T-helper 2 cell (primary cell): Measurements from ENCODE around the gene PARP2.
"Not testable (repeated sequence)": the region's sequence is repeated elsewhere in the genome, so short reads cannot be mapped to it uniquely, and the experiment has no call there.

ENCODE experiments used
- DNase-seq, 5 experiments: peaks; one replicate each; pipeline versions ENCODE4 v3.0.0 to v3.0.0-alpha.2; 2012 to 2022

PARP2 gene

DNA sequence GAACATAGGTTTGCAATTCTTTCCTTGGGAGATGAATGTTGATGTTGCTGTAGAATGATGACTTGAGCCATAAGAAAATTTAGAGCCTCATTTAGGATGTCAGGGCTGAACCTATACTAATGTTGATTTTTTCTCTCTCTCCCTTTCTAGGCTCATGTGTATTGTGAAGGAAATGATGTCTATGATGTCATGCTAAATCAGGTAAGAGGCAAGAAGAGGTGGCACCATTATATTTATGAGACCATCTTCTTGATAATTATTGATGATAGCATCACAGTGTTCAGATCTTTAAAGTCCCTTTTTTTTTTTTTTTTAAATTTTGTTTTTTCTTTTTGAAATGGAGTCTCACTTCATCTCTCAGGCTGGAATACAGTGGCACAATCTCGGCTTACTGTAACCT lies 3.3 kb downstream of the PARP2 start:
- DNase-seq: no peak

DNA sequence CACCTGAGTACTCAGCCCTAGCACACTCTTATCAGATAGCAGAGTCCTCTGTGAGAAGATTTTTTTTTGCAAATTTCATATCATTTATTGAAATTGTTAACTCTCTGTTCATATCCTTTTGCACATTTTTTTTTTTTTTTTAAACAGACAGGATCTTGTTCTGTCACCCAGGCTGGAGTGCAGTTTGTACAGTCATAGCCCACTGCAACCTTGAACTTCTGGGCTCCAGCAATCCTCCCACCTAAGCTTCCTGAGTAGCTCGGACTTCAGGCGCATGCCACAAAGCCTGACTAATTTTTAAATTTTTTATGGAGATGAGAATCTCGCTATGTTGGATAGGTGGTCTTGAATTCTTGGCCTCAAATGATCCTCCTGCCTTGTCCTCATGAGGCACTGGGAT lies 4.3 kb downstream of the PARP2 start:
- no peak for DNase-seq

DNA sequence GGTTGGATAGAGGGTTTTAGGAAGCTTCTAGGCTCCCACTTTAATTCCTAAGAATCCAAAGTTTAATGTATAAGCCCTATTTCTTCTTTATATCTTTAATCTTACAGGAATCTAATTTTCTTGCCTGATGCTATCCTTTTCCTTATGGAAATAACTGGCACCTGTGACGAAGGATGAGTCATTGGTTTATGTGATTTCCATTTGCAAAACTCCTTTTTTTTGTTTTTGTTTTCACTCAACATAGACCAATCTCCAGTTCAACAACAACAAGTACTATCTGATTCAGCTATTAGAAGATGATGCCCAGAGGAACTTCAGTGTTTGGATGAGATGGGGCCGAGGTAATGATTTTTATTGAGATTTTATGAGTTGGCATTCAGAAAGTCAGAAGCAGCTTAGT lies 6.8 kb downstream of the PARP2 start:
- DNase-seq: no peak

DNA sequence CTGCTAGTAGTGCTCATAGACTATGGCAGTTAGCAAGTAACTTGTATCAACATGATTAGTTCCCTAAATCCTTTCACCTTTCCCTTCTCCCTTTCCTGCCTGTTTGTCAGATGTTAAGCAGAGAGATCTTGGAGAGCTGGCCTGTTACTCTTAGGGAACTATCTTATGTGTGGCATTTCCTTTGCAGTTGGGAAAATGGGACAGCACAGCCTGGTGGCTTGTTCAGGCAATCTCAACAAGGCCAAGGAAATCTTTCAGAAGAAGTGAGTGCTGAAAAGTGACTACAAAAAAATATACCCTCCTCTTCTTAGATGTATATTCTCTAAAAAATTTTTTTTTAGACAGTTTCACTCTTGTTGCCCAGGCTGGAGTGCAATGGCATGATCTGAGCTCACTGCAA lies 7.4 kb downstream of the PARP2 start:
- DNase-seq: no peak

GRCh38 chr14:20356422-20356821 lies 13.0 kb downstream of the PARP2 start:
- no peak for DNase-seq

GRCh38 chr14:20358474-20358873 lies 15.0 kb downstream of the PARP2 start:
- not testable (repeated sequence) for DNase-seq

DNA sequence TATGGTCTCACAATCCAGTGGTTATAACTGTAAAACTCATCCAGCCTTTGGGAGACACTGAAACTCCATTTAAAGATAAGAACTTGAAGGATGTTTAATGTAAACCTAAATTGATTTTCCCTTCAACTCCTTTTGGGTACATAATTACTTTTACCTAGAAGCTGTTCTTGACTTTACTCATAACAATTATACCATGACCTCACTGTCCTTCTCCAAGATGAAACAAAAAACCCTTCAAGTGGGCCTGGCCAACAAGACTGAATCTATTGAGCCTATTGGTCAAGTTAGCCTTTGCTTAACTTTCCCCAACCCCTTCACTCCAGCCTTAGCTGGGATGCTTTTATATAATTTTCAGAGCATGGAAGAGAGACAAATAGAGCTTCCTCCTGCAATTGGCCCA lies 22.5 kb downstream of the PARP2 start:
- no peak for DNase-seq

GRCh38 chr14:20372796-20373195 lies 29.4 kb downstream of the PARP2 start:
- no peak for DNase-seq

- DNase-seq: no peak
These were observed 32.0 kb downstream of the PARP2 start for GRCh38 chr14:20375471-20375870.

DNA sequence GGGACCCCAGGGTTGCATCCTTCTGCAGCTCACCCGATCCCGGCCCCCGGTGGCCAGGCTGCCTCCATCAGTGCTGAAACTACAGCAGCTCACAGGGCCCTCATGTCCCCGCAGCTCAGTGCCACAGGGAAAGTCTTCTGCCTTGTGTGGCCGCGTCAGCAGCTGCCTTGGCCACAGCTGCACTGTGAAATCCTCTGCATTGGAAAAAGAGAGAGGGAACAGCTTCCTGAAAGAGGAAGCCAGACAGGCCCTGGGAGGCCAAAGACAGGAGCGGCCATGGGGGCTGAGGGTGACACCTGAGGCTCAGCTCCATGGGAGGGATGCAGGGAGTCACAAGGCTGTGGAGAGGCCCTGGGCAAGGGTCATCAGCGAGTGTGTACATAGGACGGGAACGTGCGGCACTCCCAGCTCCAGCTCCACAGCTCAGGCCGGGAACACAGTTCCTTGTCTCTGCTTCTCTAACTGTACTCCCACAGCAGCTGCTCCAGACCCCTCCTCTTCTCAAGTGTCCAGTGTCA lies 32.7 kb downstream of the PARP2 start:
- DNase-seq: no peak

GRCh38 chr14:20377171-20377570 lies 33.7 kb downstream of the PARP2 start:
- no peak for DNase-seq

- DNase-seq: no peak
These were observed 36.3 kb downstream of the PARP2 start for GRCh38 chr14:20379743-20380142.

GRCh38 chr14:20380681-20381080 lies 37.2 kb downstream of the PARP2 start:
- no peak for DNase-seq

- no peak for DNase-seq
These were observed 37.9 kb downstream of the PARP2 start for GRCh38 chr14:20381341-20381740.

DNA sequence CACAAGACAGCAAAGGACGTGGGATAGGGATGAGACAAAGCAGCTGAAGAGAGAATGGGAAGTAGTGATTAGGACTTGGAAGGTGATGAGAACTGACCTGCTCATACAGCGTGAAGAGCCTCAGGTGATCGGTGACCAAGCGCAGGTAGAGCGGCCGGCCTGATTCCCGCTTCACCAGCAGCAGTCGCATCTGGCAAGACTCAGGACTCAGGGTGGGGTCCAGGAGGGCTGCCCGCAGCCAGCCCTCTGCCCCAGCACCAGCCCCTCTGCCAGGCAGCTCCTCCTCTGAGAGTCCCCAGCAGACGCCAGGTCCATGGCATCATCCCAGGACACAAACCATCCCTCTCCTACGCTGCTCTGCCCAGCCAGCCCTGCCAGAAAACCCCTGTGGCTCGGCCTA lies 39.1 kb downstream of the PARP2 start:
- no peak for DNase-seq

DNA sequence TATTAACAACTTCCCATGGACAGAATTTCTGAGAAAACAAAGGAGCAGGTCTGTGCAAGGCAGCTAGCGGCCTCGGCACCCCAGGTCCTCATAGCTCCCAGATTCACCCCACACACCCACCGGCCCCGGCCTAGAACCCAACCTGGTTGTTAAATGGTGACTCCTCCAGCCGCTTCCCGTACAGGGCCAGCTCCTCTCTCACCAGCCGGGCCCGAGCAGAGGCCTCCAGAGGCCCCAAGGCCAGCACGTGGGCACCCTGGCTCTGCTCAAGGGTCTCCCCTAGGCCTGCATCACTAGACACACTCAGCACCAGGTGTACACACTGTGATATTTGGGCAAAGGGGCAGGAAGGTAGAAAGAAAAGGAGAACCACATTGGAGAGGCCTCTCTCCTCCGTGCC lies 39.6 kb downstream of the PARP2 start:
- DNase-seq: no peak

DNA sequence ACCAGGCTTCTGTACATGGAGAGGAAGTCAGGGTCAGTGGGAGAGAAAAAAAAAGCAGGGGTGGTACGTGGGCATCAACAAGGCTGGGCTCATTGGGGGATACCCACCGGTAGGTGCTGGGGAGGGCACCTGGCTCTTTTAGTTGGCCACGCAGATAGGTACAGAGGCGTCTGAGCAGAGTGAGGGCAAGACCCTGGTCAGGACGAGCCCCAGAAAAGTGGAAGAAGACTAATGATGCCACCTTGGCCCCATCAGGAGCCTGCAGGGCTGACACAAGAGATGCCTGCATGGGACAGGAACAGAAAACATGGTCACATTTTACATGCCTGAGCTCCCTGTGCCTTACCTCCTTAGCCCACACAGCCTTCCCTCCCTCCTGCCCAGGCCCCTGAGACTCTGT lies 40.2 kb downstream of the PARP2 start:
- no peak for DNase-seq

GRCh38 chr14:20384321-20384720 lies 40.9 kb downstream of the PARP2 start:
- no peak for DNase-seq

- no peak for DNase-seq
These were observed 41.5 kb downstream of the PARP2 start for GRCh38 chr14:20384886-20385285.

DNA sequence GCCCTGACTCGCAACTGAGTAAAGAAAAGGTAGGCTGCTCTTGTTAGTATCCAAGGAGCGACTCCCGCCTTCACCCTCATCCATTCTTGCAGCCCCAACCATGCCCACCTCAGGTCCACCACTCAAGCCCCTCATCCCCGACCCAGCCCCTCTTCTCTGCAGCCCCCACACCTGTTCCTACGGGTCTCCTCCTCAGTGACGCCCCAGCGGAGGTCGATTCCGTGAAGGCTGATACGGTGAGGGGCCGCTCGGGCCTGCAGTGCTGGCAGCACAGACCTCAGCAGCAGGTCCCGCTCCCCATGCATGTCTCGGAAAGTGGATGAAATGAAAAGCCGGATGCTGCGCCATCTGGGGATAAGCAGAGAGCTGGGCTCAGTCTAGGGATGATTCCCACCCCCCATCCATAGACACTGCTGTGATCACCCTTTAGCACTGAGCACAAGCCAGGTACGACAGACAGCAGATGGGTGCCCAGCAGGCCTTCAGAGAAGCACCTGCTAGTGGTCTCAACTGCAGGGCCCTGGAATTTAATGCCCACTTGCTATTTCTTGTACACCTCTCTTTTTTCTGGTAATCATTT lies 42.9 kb downstream of the PARP2 start:
- no peak for DNase-seq

DNA sequence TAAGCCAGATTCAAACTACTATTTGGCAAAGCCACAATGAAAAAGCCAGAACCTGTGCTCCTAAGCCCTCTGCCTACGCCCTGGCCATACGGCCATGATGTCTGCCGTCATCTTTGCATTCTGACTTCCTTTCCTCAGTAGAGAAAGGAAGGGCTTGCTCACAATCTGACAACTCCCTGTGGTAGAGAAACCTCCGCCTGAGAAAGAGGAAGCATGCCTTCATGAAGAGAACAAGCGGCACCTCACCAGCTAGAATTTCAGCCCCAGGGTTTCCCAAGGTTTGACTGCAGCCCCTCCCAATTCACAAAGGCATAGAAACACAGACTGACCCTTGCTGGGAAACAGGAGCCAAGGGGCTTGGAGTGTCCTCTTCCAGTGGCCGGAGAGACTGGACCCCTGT lies 44.1 kb downstream of the PARP2 start:
- no peak for DNase-seq

GRCh38 chr14:20388159-20388558 lies 44.7 kb downstream of the PARP2 start:
- DNase-seq: no peak

- DNase-seq: no peak
These were observed 48.1 kb downstream of the PARP2 start for GRCh38 chr14:20391505-20391904.

GRCh38 chr14:20397511-20397910 lies 54.1 kb downstream of the PARP2 start:
- no peak for DNase-seq

DNA sequence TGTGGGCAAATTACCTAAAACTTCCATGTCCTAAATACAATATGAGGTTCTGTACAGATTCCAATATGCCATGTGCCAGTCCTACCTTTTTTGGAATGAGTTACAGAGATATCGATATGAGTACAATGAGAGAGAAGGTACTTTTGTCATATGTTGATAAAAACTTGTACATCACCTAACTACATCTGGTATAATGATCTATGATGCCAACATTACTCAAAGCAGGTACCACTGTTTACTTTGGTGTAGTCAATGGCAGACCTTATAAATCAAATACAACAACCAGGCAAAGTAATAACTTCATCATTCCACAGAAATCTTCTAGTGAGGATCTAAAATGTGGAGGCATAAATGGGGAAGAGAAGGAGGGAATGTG lies 57.1 kb downstream of the PARP2 start:
- no peak for DNase-seq
